Suprapubic skin (tissue), 4 donors: ENCODE results near the gene ACTR3C. TPM values are rescaled to one million over a fixed set of nuclear protein-coding genes. Genes with fewer than 3 reads are reported as not detected.
"Not testable (repeated sequence)": the region's sequence is repeated elsewhere in the genome, so short reads cannot be mapped to it uniquely, and the experiment has no call there.

Source experiments
- DNase-seq, 2 donors: peaks; one replicate each; pipeline ENCODE4 v3.0.0-alpha.2; 2019; ENCODE audit warnings: low spot score in 2 of 2
- H3K27ac ChIP-seq: fragments of 200-600 bp; sonication (generic); one replicate; pipeline ENCODE4 v1.5.1; 2019
- H3K27me3 ChIP-seq: fragments of 200-600 bp; sonication (generic); one replicate; pipeline ENCODE4 v1.5.1; 2019
- H3K36me3 ChIP-seq: fragments of 200-600 bp; sonication (generic); one replicate; pipeline ENCODE4 v1.5.1; 2019
- H3K4me1 ChIP-seq: fragments of 200-600 bp; sonication (generic); one replicate; pipeline ENCODE4 v1.5.1; 2019
- H3K4me3 ChIP-seq: fragments of 200-600 bp; sonication (generic); one replicate; pipeline ENCODE4 v1.5.1; 2019; ENCODE audit warnings: mild to moderate bottlenecking
- H3K9me3 ChIP-seq: fragments of 200-600 bp; sonication (generic); one replicate; pipeline ENCODE4 v1.5.1; 2019
- WGBS: methylation state at CpG from one replicate; pipeline ENCODE4 v1.1.5; 2018; 5-methylcytosine and 5-hydroxymethylcytosine counted together
- total RNA-seq, 4 donors: library from RNA; depleted of rRNA; stranded (reverse); fragments of >200 nt; gene quantifications; one replicate each; pipeline ENCODE4 v1.1.0, GENCODE V29; 2016

Gene ACTR3C
- total RNA-seq, 4 donors from 2014 or later, result 10.4 to 16.5 (median 13.1) TPM

DNA sequence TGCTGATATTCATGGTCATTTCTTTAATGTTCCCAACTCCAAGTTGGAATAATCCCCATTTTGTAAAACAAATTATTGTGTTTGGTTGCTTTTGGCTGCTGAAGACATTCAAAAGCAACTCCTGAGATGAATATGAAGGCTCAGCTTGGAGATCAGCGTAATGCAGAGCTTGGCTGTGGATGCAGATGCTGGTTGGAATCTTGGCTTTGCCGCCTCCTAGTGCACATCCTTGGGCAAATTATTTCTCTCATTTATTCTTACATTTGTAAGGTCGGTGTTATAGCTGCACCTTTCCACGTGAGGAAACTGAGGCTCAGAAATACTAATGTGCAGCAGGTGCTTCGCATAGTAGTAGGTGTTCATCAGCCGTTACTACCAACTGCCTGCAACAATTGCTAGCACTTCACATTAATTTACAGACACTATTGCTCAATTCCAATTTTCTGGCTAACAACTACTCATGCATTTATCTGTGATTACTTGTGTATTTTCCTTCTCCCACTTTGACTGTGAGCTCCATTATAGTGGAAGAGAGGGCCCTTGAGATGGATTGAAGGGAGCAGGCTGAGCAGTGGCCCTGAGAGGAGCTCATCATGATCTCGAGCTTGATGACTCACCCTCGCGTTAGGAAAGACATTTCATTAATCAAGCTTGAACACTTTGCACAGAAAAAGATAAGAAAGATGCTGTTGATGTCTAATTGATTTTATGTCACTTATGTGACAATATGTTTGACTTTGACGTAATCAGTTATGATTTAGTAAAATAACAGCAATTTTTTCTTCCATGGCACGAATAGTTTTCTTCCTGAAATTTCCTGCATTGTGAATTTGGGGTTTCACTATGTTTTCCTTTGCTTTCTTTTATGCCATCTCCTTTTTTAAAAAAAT, 101.0 kb downstream of the ACTR3C start:
- not testable (repeated sequence) for H3K4me3 ChIP-seq, H3K27ac ChIP-seq, H3K9me3 ChIP-seq, DNase-seq, H3K36me3 ChIP-seq, H3K4me1 ChIP-seq
- 68% methylated on average over 11 of the region's 11 CpGs for WGBS
- H3K27me3 ChIP-seq, result peaks cover 12% of the 10 kb centered on the region

DNA sequence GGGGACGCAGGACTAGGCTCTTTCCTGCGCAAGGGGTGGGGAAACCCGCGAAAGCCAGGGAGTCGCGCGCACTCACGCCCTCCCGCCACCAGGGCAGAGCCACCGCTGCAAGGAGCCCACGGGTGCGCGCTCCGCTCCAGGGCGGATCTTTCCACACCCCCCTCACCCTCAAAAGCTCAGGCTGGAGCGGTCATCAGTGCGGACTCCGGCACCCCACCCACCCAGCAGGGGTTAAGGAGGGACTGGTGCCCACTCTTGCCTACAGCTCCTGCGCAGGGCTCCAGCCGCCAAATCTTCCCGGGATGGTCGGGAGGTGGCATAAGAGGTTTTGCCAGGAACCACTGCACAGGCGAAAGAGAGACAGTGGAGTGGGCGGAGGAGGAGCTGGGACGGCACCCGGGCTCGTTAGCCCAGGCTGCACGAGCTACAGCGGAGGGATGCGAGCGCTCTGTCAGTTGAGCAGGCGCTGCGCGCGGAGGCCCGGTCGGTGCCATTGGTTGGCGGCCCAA, 102.6 kb downstream of the ACTR3C start:
- DNase-seq, H3K27ac ChIP-seq, H3K36me3 ChIP-seq, H3K4me1 ChIP-seq, H3K9me3 ChIP-seq, H3K4me3 ChIP-seq: not testable (repeated sequence)
- 8% methylated on average over 28 of the region's 38 CpGs for WGBS
- H3K27me3 ChIP-seq, result peaks cover 12% of the 10 kb centered on the region

DNA sequence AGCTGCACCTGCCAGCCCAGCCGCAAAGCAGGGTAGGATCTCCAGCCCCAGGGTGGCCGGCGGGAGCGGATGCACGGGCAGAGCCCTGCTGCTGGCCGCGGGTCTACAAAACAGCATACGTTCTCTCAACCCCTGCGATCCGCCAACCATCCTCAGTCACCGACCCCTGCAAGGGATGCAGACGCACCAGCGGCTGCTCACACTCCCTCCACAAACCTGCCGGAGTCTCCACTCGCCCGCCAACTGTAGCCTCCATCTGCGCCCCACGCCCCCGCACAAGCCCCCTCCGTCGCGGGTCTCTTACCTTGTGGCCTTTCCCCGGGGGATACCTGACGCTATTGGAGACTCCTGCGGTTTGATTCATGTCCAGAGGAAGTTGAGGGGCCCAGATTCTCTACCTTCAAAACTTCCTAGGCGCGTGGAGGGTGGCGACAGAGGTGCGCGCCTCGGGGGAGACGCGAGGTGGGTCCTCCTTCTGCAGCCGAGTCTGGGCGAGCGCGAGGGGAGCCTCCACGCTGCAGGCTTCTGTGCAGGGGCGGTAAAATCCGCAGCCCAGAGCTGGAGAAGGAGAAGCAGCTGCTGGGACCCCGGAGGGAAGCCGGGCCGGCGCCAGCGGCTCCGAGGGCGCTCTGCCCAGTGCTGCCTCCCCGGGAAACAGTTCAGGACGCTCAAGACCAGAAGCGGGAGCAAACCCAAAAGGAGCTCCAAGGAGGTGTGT, 103.2 kb downstream of the ACTR3C start:
- DNase-seq, H3K4me1 ChIP-seq, H3K9me3 ChIP-seq, H3K27ac ChIP-seq, H3K36me3 ChIP-seq, H3K4me3 ChIP-seq: not testable (repeated sequence)
- peaks cover 12% of the 10 kb centered on the region for H3K27me3 ChIP-seq
- WGBS, result no CpG with 5 or more reads among the region's 50 CpGs

DNA sequence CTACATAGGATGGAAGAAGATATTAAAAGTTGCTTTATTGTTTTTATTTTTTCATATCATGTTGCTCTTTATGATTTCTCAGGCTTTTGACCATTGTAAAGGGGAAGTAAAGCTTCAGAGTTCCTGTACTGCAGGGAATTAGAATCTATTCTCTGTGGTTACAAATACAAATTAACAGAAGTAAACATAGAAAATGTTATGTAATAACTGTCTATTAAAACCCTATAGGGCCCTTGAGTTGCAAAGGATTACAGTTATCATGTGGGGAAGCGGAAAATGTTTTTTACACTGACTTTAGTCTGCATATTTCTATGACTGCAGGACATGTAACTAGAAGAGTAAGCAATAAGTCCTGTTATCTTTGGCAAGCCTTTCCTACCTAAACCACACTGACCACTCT, 116.5 kb downstream of the ACTR3C start:
- H3K4me1 ChIP-seq, H3K27ac ChIP-seq, H3K4me3 ChIP-seq, H3K36me3 ChIP-seq, DNase-seq, H3K9me3 ChIP-seq, H3K27me3 ChIP-seq: not testable (repeated sequence)
- WGBS, result 100% methylated on average over 1 of the region's 1 CpG

DNA sequence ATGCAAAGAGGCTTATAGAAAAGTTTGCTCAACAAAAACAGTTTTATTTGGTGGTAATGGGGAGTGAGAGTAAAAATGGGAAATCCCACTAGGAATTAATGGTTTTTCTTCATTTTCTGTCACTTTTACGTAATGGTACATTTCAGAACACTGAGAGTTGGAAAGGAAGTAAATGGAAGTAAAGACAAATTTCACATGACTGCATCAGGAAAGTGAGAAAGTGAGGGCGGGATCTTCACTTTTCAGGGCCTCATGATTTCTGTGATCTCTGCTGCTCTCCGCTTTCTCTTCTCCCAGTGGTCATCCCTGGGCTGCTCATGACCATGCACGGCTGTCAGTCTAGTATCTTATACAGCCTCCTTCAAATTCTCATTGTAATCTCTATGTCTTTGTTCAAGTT, 117.5 kb downstream of the ACTR3C start:
- not testable (repeated sequence) for H3K9me3 ChIP-seq, H3K36me3 ChIP-seq, H3K4me3 ChIP-seq, H3K27ac ChIP-seq, DNase-seq, H3K4me1 ChIP-seq, H3K27me3 ChIP-seq
- WGBS, result 88% methylated on average over 4 of the region's 4 CpGs

DNA sequence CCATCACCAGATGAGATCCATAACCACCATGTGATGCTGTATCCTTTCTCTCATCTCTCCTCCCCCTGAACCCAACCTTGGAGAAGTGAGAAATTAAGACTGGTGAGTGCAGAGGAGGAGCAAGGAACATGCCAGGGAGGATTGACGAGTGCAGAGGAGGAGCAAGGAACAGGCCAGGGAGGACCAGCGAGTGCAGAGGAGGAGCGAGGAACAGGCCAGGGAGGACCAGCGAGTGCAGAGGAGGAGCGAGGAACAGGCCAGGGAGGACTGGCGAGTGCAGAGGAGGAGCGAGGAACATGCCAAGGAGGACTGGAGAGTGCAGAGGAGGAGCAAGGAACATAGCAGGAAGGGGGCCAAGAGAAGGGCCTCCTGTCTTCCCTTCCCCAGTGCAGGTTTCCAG, 118.8 kb downstream of the ACTR3C start:
- WGBS, result 82% methylated on average over 7 of the region's 7 CpGs

DNA sequence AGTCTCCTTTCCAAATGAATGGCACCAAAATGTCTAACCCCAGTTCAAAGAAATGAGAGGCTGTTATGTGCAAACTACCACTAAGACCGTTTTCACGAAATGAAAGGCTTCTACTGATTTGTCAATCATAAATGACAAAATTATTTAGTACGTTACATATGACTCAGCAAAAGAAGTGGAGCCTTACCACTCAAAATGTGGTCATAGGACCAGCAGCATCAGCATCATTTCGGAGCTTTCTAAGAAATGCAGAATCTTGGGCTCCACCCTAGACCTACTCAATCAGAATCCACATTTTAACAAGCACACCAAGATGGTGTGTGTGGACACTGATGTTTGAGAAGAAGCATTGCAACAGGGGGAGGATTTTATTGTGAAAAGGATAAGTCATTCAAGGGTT, 120.5 kb downstream of the ACTR3C start:
- not testable (repeated sequence) for H3K27me3 ChIP-seq, H3K4me3 ChIP-seq, H3K4me1 ChIP-seq, H3K27ac ChIP-seq, H3K36me3 ChIP-seq, DNase-seq, H3K9me3 ChIP-seq
- WGBS, result 93% methylated on average over 4 of the region's 4 CpGs

More for the DNA sequence above, 118.8 kb downstream of the ACTR3C start:
- H3K27ac ChIP-seq, H3K36me3 ChIP-seq, H3K9me3 ChIP-seq, DNase-seq, H3K4me1 ChIP-seq, H3K27me3 ChIP-seq, H3K4me3 ChIP-seq: not testable (repeated sequence)

Other genes with a start within 250 kb of the ACTR3C start
- gene LRRC61, start 190 bp downstream of the ACTR3C start, total RNA-seq, result 10 to 100 TPM in 3 of 4 donors, 1 to 10 TPM in 1; 7.9 to 29.0 (median 22.5) TPM
- 10 to 100 TPM; 12.8 to 23.4 (median 16.5) TPM for gene RARRES2, start 18.1 kb upstream of the ACTR3C start, total RNA-seq
- gene REPIN1, start 45.3 kb upstream of the ACTR3C start, total RNA-seq, result 10 to 100 TPM; 56.1 to 75.5 (median 73.7) TPM
- 1 to 10 TPM; 1.6 to 3.9 (median 2.6) TPM for gene ZNF775, start 55.8 kb upstream of the ACTR3C start, total RNA-seq
- 1 to 10 TPM; 1.5 to 5.6 (median 3.2) TPM for gene GIMAP8, start 127.1 kb upstream of the ACTR3C start, total RNA-seq
- 10 to 100 TPM in 1 of 4 donors, 1 to 10 TPM in 3; 1.4 to 10.8 (median 4.9) TPM for gene GIMAP7, start 191.3 kb upstream of the ACTR3C start, total RNA-seq
- gene GIMAP4, start 243.8 kb upstream of the ACTR3C start, total RNA-seq, result 10 to 100 TPM in 2 of 4 donors, 1 to 10 TPM in 2; 6.5 to 12.5 (median 9.3) TPM